Panc1 (cell line): ENCODE results near the gene NOTCH2.
"Not testable (repeated sequence)": the region's sequence is repeated elsewhere in the genome, so short reads cannot be mapped to it uniquely, and the experiment has no call there.

Experiments used
- POLR2AphosphoS5 ChIP-seq: IDR thresholded peaks from 2 replicates; pipeline ENCODE4 v1.6.1; 2012; ENCODE audit warnings: mild to moderate bottlenecking, low read depth, low read length, moderate library complexity
- TF ChIP-seq, protein P1 (sequence below): fragments of 450-650 bp; IDR thresholded peaks from 2 replicates; pipeline ENCODE4 v1.5.1; 2017; ENCODE audit warnings: mild to moderate bottlenecking
- TF ChIP-seq, protein P2 (sequence below), 2 experiments: IDR thresholded peaks; 2 replicates each; pipeline ENCODE4 v1.6.1; 2011 to 2012; ENCODE audit warnings: low read depth in 2 of 2, control low read depth in 1 of 2, low read length in 1 of 2, mild to moderate bottlenecking in 1 of 2, moderate library complexity in 1 of 2; ENCODE audit not compliant: insufficient read depth in 1 of 2

DNA sequence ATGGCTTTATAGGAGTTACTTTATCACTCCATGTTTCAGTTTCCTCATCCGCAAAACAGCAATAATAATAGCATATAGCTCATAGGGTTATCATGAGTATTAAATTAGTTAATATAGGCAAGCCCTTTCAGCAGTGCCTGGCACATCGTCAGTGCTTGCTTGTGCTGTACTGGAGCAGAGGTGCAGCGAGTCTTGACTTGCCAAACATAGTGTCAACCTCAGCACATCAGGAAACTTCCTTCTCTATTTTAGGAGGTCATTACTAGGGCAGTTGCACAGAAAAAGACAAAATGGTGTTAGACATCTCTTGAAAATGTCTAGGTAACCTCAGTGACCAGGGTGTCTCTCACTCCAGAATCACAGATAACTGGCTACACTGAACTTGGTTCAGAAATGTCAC, 34.3 kb upstream of the NOTCH2 start:
- TF ChIP-seq, protein P1, sequence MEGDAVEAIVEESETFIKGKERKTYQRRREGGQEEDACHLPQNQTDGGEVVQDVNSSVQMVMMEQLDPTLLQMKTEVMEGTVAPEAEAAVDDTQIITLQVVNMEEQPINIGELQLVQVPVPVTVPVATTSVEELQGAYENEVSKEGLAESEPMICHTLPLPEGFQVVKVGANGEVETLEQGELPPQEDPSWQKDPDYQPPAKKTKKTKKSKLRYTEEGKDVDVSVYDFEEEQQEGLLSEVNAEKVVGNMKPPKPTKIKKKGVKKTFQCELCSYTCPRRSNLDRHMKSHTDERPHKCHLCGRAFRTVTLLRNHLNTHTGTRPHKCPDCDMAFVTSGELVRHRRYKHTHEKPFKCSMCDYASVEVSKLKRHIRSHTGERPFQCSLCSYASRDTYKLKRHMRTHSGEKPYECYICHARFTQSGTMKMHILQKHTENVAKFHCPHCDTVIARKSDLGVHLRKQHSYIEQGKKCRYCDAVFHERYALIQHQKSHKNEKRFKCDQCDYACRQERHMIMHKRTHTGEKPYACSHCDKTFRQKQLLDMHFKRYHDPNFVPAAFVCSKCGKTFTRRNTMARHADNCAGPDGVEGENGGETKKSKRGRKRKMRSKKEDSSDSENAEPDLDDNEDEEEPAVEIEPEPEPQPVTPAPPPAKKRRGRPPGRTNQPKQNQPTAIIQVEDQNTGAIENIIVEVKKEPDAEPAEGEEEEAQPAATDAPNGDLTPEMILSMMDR: not testable (repeated sequence)
- TF ChIP-seq POLR2AphosphoS5: not testable (repeated sequence)
- TF ChIP-seq, protein P2, sequence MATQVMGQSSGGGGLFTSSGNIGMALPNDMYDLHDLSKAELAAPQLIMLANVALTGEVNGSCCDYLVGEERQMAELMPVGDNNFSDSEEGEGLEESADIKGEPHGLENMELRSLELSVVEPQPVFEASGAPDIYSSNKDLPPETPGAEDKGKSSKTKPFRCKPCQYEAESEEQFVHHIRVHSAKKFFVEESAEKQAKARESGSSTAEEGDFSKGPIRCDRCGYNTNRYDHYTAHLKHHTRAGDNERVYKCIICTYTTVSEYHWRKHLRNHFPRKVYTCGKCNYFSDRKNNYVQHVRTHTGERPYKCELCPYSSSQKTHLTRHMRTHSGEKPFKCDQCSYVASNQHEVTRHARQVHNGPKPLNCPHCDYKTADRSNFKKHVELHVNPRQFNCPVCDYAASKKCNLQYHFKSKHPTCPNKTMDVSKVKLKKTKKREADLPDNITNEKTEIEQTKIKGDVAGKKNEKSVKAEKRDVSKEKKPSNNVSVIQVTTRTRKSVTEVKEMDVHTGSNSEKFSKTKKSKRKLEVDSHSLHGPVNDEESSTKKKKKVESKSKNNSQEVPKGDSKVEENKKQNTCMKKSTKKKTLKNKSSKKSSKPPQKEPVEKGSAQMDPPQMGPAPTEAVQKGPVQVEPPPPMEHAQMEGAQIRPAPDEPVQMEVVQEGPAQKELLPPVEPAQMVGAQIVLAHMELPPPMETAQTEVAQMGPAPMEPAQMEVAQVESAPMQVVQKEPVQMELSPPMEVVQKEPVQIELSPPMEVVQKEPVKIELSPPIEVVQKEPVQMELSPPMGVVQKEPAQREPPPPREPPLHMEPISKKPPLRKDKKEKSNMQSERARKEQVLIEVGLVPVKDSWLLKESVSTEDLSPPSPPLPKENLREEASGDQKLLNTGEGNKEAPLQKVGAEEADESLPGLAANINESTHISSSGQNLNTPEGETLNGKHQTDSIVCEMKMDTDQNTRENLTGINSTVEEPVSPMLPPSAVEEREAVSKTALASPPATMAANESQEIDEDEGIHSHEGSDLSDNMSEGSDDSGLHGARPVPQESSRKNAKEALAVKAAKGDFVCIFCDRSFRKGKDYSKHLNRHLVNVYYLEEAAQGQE (IDR thresholded peaks at IDR 0.05; ENCODE audit: insufficient read depth in 1 of 2, low read depth in 2 of 2, low read length in 1 of 2): not testable (repeated sequence)
